ENCODE results near the gene GLP2R.

The GLP2R gene

GRCh38 chr17:9922012-9922848, 96.5 kb downstream of the GLP2R start:
- DNase-seq (ENCODE audit: low read depth, low spot score), result no peak

- peak; percentile 50 for DNase-seq (ENCODE audit: low read depth, low spot score)
These were observed 99.0 kb downstream of the GLP2R start for GRCh38 chr17:9924735-9925191.

- DNase-seq (ENCODE audit: low read depth, low spot score), result no peak
These were observed 99.7 kb downstream of the GLP2R start for GRCh38 chr17:9925457-9925856.

- DNase-seq (ENCODE audit: low read depth, low spot score), result no peak
These were observed 100.6 kb downstream of the GLP2R start for GRCh38 chr17:9926150-9926804.

- peak; percentile 70 for DNase-seq (ENCODE audit: low read depth, low spot score)
These were observed 103.0 kb downstream of the GLP2R start for GRCh38 chr17:9928601-9929333.

- DNase-seq (ENCODE audit: low read depth, low spot score), result no peak
These were observed 104.1 kb downstream of the GLP2R start for GRCh38 chr17:9929871-9930270.

- no peak for DNase-seq (ENCODE audit: low read depth, low spot score)
These were observed 105.5 kb downstream of the GLP2R start for GRCh38 chr17:9931144-9931741.

DNA sequence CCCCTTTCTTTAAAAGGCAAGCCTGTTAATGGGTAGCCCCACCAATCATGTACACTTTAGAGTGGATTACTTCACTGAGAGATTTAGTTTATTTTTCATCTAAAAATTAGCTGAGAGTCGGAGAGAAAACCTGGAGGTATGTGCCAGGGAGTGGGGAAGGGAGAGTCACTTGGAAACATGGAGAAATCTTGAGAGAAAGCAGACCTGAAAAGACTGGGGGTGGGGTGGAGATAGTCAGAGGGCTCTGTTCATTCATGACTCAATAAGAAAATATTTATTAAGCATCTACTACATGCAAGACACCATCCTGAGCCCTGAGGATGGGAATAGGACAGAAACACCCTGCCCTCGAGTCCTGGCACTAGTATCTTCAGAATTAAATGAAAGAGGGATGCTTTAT, 106.8 kb downstream of the GLP2R start:
- DNase-seq (ENCODE audit: low read depth, low spot score), result no peak

DNA sequence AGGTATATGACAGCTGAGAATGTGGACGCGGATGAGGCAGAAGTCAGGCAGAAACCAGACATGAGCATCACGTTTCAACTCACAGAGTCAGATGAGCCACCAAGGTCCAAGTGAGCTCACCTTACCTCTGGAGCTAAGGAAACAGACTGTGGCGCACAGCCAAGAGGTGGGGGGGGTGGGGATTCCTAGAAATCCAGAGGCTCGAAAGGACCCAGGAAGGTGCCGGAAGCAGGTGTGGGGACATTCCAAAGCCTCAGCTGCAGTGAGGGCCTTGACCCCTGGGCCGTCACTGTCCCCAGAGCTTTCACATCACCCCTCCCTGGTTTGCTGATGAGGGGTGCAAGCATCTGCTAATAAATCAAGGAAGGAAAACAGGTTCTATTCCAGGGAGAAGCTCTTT, 108.6 kb downstream of the GLP2R start:
- no peak for DNase-seq (ENCODE audit: low read depth, low spot score)

GRCh38 chr17:9935408-9935807, 109.7 kb downstream of the GLP2R start:
- DNase-seq (ENCODE audit: low read depth, low spot score), result no peak

- DNase-seq (ENCODE audit: low read depth, low spot score), result no peak
These were observed 110.4 kb downstream of the GLP2R start for GRCh38 chr17:9936095-9936494.

GRCh38 chr17:9937241-9937761, 111.6 kb downstream of the GLP2R start:
- DNase-seq (ENCODE audit: low read depth, low spot score), result peak; percentile 73

DNA sequence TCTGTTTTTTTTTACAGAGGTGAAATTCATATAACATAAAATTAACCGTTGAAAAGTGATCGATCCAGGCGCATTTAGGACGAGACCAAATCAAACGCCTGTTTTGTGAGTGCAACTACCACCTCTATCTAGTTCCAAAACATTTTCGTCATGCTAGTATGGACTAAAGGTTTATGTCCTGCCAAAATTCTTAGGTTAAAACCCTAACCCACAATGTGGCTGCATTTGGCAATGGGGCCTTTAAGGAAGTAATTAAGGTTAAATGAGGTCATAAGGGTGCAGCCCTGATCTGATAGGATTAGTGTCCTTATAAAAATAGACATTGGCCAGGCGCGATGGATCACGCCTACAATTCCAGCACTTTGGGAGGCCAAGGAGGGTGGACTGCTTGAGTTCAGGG, 112.2 kb downstream of the GLP2R start:
- no peak for DNase-seq (ENCODE audit: low read depth, low spot score)

GRCh38 chr17:9938764-9939163, 113.0 kb downstream of the GLP2R start:
- no peak for DNase-seq (ENCODE audit: low read depth, low spot score)

GRCh38 chr17:9940841-9941240, 115.1 kb downstream of the GLP2R start:
- no peak for DNase-seq (ENCODE audit: low read depth, low spot score)

DNA sequence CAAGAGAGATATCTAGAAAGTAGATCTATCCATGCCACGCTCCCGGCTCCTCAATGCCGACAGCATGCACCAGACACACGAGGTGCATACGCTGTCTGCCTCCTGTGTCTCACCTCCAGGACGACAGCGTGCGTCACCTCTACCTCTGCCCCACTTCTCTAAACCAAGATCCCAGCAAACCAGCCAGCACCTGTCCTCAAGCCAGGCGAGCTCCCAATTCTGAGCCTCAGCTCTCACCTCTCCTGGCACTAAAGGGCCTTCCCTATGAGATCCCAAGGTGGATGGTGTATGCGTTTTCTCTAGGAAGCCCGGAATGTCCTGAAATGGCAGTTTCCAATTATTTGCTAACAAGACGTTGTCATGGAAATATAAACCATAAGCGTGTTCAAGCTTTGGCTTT, 115.6 kb downstream of the GLP2R start:
- no peak for DNase-seq (ENCODE audit: low read depth, low spot score)

Measured in smooth muscle cell of the brain vasculature (primary cell).